ENCODE results near the gene AOPEP. TPM values are rescaled to one million over a fixed set of nuclear protein-coding genes. Genes with fewer than 3 reads are reported as not detected.

AOPEP gene
- total RNA-seq, 6 donors from 2014 or later = 55.4 to 410 (median 111) TPM

GRCh38 chr9:95112436-95113280, 386.2 kb downstream of the AOPEP start:
- 90 to 96% methylated on average over 10 to 12 of the region's 12 CpGs for WGBS, 2 donors
- H3K27me3 ChIP-seq = no peaks in the 10 kb centered on the region
- TF ChIP-seq POLR2AphosphoS5 (IDR thresholded peaks at IDR 0.05) (no peak), POLR2A (IDR thresholded peaks at IDR 0.05) (no peak), EP300 (IDR thresholded peaks at IDR 0.05) (no peak), CTCF (IDR thresholded peaks at IDR 0.05) (no peak)
- H3K36me3 ChIP-seq = peaks cover 0 to 44% (median 12%) of the 10 kb centered on the region in 4 donors
- ATAC-seq (ENCODE audit: low FRiP score in 2 of 2) (no peak), DNase-seq (no peak)
- H3K4me3 ChIP-seq = no peak overlapping the region
- H3K9me3 ChIP-seq = no peaks in the 10 kb centered on the region
- H3K27ac ChIP-seq = no peak overlapping the region
- H3K4me1 ChIP-seq = no peaks in the 10 kb centered on the region

GRCh38 chr9:95115104-95115503, 388.6 kb downstream of the AOPEP start:
- Histone ChIP-seq H3K4me1 (no peaks in the 10 kb centered on the region), H3K27me3 (no peaks in the 10 kb centered on the region), H3K36me3 (peaks cover 0 to 29% (median 10%) of the 10 kb centered on the region in 4 donors), H3K9me3 (no peaks in the 10 kb centered on the region), H3K4me3 (no peak overlapping the region), H3K27ac (no peak overlapping the region)
- no peak for TF ChIP-seq CTCF (IDR thresholded peaks at IDR 0.05)
- TF ChIP-seq POLR2AphosphoS5 (IDR thresholded peaks at IDR 0.05) = no peak
- TF ChIP-seq POLR2A (IDR thresholded peaks at IDR 0.05) = no peak
- no peak for TF ChIP-seq EP300 (IDR thresholded peaks at IDR 0.05)
- 96% methylated on average over 6 of the region's 6 CpGs for WGBS, 2 donors
- ATAC-seq (ENCODE audit: low FRiP score in 2 of 2) = no peak
- no peak for DNase-seq

- peak; percentile 28 to 33 for ATAC-seq (ENCODE audit: low FRiP score in 2 of 2)
- Histone ChIP-seq H3K4me3 (no peak overlapping the region), H3K9me3 (no peaks in the 10 kb centered on the region), H3K4me1 (no peaks in the 10 kb centered on the region), H3K36me3 (peaks cover 0 to 24% (median 8%) of the 10 kb centered on the region in 4 donors), H3K27ac (peak overlapping the region in 1 of 4 donors; percentile 33), H3K27me3 (no peaks in the 10 kb centered on the region)
- DNase-seq = peak in 1 of 2 donors; percentile 61
- WGBS, 2 donors = 79 to 80% methylated on average over 11 of the region's 11 CpGs
- TF ChIP-seq POLR2AphosphoS5 (IDR thresholded peaks at IDR 0.05) (no peak), EP300 (IDR thresholded peaks at IDR 0.05) (no peak), CTCF (IDR thresholded peaks at IDR 0.05) (peak in 4 of 6 experiments; percentile 9 to 54 (median 48)), POLR2A (IDR thresholded peaks at IDR 0.05) (no peak)
These were observed 389.7 kb downstream of the AOPEP start for GRCh38 chr9:95116002-95116807.

GRCh38 chr9:95116808-95117204, 390.3 kb downstream of the AOPEP start:
- Histone ChIP-seq H3K27me3 (no peaks in the 10 kb centered on the region), H3K4me3 (no peak overlapping the region), H3K9me3 (no peaks in the 10 kb centered on the region), H3K36me3 (peaks cover 0 to 18% (median 5%) of the 10 kb centered on the region in 4 donors), H3K4me1 (no peaks in the 10 kb centered on the region), H3K27ac (no peak overlapping the region)
- WGBS, 2 donors = 39 to 66% methylated on average over 1 of the region's 1 CpG
- DNase-seq = no peak
- ATAC-seq (ENCODE audit: low FRiP score in 2 of 2) = no peak
- TF ChIP-seq EP300 (IDR thresholded peaks at IDR 0.05) (no peak), POLR2A (IDR thresholded peaks at IDR 0.05) (no peak), CTCF (IDR thresholded peaks at IDR 0.05) (no peak)

All from upper lobe of left lung (tissue), 6 donors.